ENCODE measurements around the gene SLC39A11. TPM values are rescaled to one million over a fixed set of nuclear protein-coding genes. Genes with fewer than 3 reads are reported as not detected.

The SLC39A11 gene
- total RNA-seq, 1 donor from 2014 or later = 26.0 TPM

DNA sequence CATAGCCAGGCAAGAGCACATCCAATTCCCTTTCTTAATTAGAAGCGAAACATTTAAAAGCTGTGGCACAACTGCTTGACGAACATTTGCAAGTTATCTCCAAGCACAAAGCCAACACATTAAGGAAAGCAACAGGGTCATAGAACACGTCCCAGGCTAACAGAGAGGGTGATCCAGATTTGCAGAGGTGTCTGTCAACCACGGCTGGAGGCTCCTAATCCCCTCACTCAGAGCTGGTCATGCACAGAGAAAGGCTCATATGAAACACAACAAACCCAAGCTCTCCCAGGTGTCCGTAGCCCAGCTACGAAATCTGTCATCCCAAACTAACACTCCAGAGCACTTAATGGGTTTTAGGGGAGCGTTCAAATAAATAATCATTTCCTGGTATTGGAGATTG is 276.1 kb downstream of the SLC39A11 start:
- TF ChIP-seq, protein P1, sequence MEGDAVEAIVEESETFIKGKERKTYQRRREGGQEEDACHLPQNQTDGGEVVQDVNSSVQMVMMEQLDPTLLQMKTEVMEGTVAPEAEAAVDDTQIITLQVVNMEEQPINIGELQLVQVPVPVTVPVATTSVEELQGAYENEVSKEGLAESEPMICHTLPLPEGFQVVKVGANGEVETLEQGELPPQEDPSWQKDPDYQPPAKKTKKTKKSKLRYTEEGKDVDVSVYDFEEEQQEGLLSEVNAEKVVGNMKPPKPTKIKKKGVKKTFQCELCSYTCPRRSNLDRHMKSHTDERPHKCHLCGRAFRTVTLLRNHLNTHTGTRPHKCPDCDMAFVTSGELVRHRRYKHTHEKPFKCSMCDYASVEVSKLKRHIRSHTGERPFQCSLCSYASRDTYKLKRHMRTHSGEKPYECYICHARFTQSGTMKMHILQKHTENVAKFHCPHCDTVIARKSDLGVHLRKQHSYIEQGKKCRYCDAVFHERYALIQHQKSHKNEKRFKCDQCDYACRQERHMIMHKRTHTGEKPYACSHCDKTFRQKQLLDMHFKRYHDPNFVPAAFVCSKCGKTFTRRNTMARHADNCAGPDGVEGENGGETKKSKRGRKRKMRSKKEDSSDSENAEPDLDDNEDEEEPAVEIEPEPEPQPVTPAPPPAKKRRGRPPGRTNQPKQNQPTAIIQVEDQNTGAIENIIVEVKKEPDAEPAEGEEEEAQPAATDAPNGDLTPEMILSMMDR (IDR thresholded peaks at IDR 0.05; ENCODE audit: unreplicated experiment) = no peak
- Mint-ChIP-seq H3K27me3 (ENCODE audit: low read depth) (no peaks in the 10 kb centered on the region), H3K4me3 (no peak overlapping the region), H3K9me3 (peaks cover 4% of the 10 kb centered on the region), H3K4me1 (no peaks in the 10 kb centered on the region), H3K36me3 (peaks cover 5% of the 10 kb centered on the region), H3K27ac (no peak overlapping the region)
- no peak for DNase-seq (ENCODE audit: low spot score in 2 of 2, unreplicated experiment in 2 of 2)

DNA sequence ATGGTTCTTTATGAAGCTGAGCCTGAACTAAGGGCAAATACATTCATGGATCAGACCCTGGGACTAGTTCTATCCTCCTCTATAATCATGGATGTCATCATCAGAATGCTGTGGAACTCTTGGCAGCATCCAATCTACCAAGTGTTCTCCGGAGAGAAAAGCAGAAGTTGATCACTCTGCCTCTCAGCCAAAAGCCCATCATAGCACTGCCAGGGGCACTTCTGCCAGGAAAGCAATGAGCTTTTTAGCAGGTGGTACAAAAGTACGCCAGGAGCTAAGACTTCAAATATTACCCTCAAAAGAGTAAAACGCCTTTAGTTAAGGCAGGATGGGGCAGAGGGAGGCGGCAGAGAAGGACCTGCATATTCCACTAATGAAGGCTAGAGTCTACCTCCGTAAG is 279.0 kb downstream of the SLC39A11 start:
- Mint-ChIP-seq H3K4me1 (no peaks in the 10 kb centered on the region), H3K4me3 (no peak overlapping the region), H3K9me3 (peaks cover 20% of the 10 kb centered on the region), H3K27me3 (ENCODE audit: low read depth) (no peaks in the 10 kb centered on the region), H3K36me3 (peaks cover 9% of the 10 kb centered on the region), H3K27ac (no peak overlapping the region)
- TF ChIP-seq, protein P1 (IDR thresholded peaks at IDR 0.05; ENCODE audit: unreplicated experiment) = no peak
- no peak for DNase-seq (ENCODE audit: low spot score in 2 of 2, unreplicated experiment in 2 of 2)

DNA sequence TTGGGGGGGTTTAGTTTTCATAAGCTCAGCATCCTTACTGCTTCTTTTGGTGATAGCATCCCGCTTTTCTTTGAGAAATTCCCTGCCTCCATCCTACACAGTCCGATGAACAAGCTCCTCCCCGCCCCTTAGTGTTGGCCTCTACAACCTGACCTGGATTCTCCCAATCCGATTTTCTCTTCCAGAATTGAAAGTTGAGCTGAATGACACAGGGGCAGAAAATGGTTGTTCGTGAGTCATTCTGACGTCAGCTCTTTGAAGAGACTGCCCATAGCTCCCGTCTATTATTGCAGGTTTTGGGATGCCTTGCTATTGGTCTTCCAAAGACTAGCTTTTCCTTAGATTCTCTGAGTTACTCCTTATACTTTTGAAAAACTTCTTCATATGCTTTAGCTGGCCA is 279.7 kb downstream of the SLC39A11 start:
- H3K4me3 Mint-ChIP-seq = no peak overlapping the region
- no peaks in the 10 kb centered on the region for H3K4me1 Mint-ChIP-seq
- TF ChIP-seq, protein P1 (IDR thresholded peaks at IDR 0.05; ENCODE audit: unreplicated experiment) = no peak

DNA sequence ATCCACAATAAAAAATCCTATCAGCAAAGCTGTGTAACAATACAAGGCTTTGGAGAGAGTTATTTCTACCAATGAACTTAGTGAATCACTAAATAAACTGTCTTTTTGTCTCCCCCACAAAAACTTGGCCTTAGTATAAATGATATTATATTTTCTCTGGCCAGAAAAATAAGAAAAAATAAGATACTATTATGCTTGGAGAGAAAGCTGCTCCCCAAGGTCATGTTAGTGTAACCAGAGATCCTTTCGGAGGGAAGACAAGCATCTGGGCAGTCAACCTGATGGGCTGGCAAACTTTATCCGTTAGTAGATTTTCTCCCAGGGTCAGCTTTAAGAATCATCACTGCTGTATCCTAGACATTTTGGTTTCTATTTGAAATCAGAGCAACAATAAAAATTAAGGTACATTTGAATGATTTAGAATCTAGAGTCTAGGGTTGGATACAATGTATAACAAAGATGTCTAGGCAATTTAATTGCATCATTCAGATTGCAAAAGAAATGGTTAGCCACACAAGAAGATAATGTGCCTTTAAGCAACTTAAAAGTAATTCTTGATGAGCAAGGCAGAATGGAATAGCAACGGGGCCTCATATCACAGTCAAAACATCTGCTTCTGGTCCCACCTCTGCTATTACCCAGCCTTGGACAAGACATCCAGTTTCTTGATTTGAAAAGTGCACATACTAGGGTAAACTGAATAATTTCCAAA is 280.4 kb downstream of the SLC39A11 start:
- H3K9me3 Mint-ChIP-seq = peaks cover 21% of the 10 kb centered on the region
- TF ChIP-seq, protein P1 (IDR thresholded peaks at IDR 0.05; ENCODE audit: unreplicated experiment) = no peak
- DNase-seq (ENCODE audit: low spot score in 2 of 2, unreplicated experiment in 2 of 2) = no peak
- no peak overlapping the region for H3K4me3 Mint-ChIP-seq
- no peak overlapping the region for H3K27ac Mint-ChIP-seq
- H3K27me3 Mint-ChIP-seq (ENCODE audit: low read depth) = no peaks in the 10 kb centered on the region
- peaks cover 9% of the 10 kb centered on the region for H3K36me3 Mint-ChIP-seq
- H3K4me1 Mint-ChIP-seq = no peaks in the 10 kb centered on the region

More for the DNA sequence above, 279.7 kb downstream of the SLC39A11 start:
- DNase-seq (ENCODE audit: low spot score in 2 of 2, unreplicated experiment in 2 of 2) = no peak
- Mint-ChIP-seq H3K27ac (no peak overlapping the region), H3K9me3 (peaks cover 21% of the 10 kb centered on the region), H3K27me3 (ENCODE audit: low read depth) (no peaks in the 10 kb centered on the region), H3K36me3 (peaks cover 9% of the 10 kb centered on the region)

DNA sequence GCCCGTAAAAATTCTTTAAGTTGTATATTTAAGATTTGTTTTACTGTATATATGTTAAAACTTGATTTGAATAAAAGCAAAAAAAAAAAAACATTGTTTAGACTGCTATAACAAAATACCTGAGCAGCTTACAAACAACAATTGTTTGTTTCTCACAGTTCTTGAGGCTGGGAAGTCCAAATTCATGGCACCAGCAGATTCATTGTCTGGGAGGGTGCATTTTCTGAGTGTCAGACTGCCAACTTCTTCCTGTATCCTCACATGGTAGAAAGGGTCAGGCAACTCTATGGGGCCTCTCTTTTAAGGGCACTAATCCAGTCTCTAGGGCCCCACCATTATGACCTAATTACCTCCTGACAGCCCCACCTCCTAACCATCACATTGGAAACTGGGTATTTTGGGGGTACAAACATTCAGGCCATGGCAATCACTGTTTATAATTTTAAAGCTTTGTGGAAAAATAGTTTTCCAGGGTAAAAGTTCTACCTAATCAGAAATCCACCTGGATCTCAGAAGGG is 281.4 kb downstream of the SLC39A11 start:
- Mint-ChIP-seq H3K27me3 (ENCODE audit: low read depth) (no peaks in the 10 kb centered on the region), H3K4me1 (no peaks in the 10 kb centered on the region), H3K9me3 (peaks cover 21% of the 10 kb centered on the region), H3K27ac (no peak overlapping the region), H3K4me3 (no peak overlapping the region), H3K36me3 (peaks cover 9% of the 10 kb centered on the region)
- TF ChIP-seq, protein P1 (IDR thresholded peaks at IDR 0.05; ENCODE audit: unreplicated experiment) = no peak
- no peak for DNase-seq (ENCODE audit: low spot score in 2 of 2, unreplicated experiment in 2 of 2)
